A549 (cell line): Measurements from ENCODE around the gene C3orf22. TPM values are rescaled to one million over a fixed set of nuclear protein-coding genes. Genes with fewer than 3 reads are reported as not detected.

Experiments used
- ATAC-seq, 2 experiments: fragments of 200-7000 bp in 1 of 2; fragments of >200 bp in 1 of 2; cut with Nextera tagmentation in 1 of 2; cut with Tn5 transposase in 1 of 2; 3 replicates each; pipeline versions ENCODE4 v1.8.0 to v1.9.1; 2018 to 2020; ENCODE audit warnings: mild to moderate bottlenecking in 1 of 2, moderate library complexity in 1 of 2
- CTCF ChIA-PET: fragments of 300-600 bp; sonication (Branson Sonifier 250); formaldehyde crosslinking; extraction: SDS; loops from one replicate; lab custom pipeline; 2021; ENCODE audit warnings: antibody characterized with exemption, inconsistent platforms; lab: Yijun Ruan, JAX
- POLR2A ChIA-PET: fragments of 350-600 bp; formaldehyde crosslinking; extraction: SDS; loops from one replicate; lab custom pipeline; 2021; ENCODE audit warnings: antibody characterized with exemption, inconsistent platforms; lab: Yijun Ruan, JAX
- DNase-seq, 2 experiments: peaks; one replicate each; pipeline versions ENCODE4 v3.0.0 to v3.0.0-alpha.2; 2011 to 2016; ENCODE audit warnings: low read depth in 1 of 2, low spot score in 1 of 2
- FAIRE-seq: peaks from 2 replicates; lab custom pipeline; 2011; peaks lifted over from hg19 to GRCh38; lab: Jason Lieb, UNC
- H3K27ac ChIP-seq, 2 experiments: fragments of >200 bp; sonication (Bioruptor Twin); formaldehyde crosslinking; 3 replicates each; pipeline ENCODE4 v1.5.1; 2016 to 2017
- H3K4me1 ChIP-seq: fragments of >200 bp; sonication (Bioruptor Twin); formaldehyde crosslinking; 3 replicates; pipeline ENCODE4 v1.6.1; 2016
- H3K4me2 ChIP-seq: fragments of >200 bp; sonication (Bioruptor Twin); formaldehyde crosslinking; 3 replicates; pipeline ENCODE4 v1.6.1; 2016
- H3K4me3 ChIP-seq: fragments of >200 bp; sonication (Bioruptor Twin); formaldehyde crosslinking; 3 replicates; pipeline ENCODE4 v1.5.1; 2016
- H3K9me3 ChIP-seq: fragments of >200 bp; sonication (Bioruptor Twin); formaldehyde crosslinking; 3 replicates; pipeline ENCODE4 v1.6.1; 2016
- BHLHE40 ChIP-seq: IDR thresholded peaks from 2 replicates; pipeline ENCODE4 v1.6.1; 2012; ENCODE audit warnings: low read depth, low read length, inconsistent platforms
- CBX2 ChIP-seq: fragments of 200-600 bp; sonication (generic); IDR thresholded peaks from 2 replicates; pipeline ENCODE4 v1.6.1; 2016; ENCODE audit warnings: low read depth, mild to moderate bottlenecking, borderline replicate concordance
- CBX8 ChIP-seq: fragments of 200-600 bp; sonication (generic); IDR thresholded peaks from 2 replicates; pipeline ENCODE4 v1.6.1; 2016
- CHD2 ChIP-seq: fragments of 150-350 bp; IDR thresholded peaks from 2 replicates; pipeline ENCODE4 v1.6.1; 2014; ENCODE audit warnings: low read length; ENCODE audit not compliant: partially characterized antibody
- CHD4 ChIP-seq: fragments of 200-600 bp; sonication (generic); IDR thresholded peaks from 2 replicates; pipeline ENCODE4 v1.6.1; 2016; ENCODE audit warnings: antibody characterized with exemption, mild to moderate bottlenecking, borderline replicate concordance
- FOSL2 ChIP-seq, 2 experiments: fragments of 450-650 bp in 1 of 2; fragments of >200 bp in 1 of 2; sonication (Bioruptor Twin) in 1 of 2; formaldehyde crosslinking; IDR thresholded peaks; 2 replicates each; pipeline versions ENCODE4 v1.5.0 to v1.6.1; 2016 to 2020; ENCODE audit warnings: mild to moderate bottlenecking in 1 of 2, moderate library complexity in 1 of 2
- GATA3 ChIP-seq: IDR thresholded peaks from 2 replicates; pipeline ENCODE4 v1.6.1; 2012; ENCODE audit warnings: borderline replicate concordance
- HDAC2 ChIP-seq: fragments of 200-600 bp; sonication (generic); IDR thresholded peaks from 2 replicates; pipeline ENCODE4 v1.6.1; 2016
- HOXB13 ChIP-seq: fragments of 250-450 bp; sonication (Bioruptor Pico); IDR thresholded peaks from 2 replicates; pipeline ENCODE4 v1.5.0; 2020; ENCODE audit warnings: low read depth, mild to moderate bottlenecking, moderate library complexity
- HOXB5 ChIP-seq: fragments of 250-450 bp; sonication (Bioruptor Pico); IDR thresholded peaks from 2 replicates; pipeline ENCODE4 v1.5.0; 2020; ENCODE audit warnings: mild to moderate bottlenecking, moderate library complexity
- KDM5A ChIP-seq: fragments of 200-600 bp; sonication (generic); IDR thresholded peaks from 2 replicates; pipeline ENCODE4 v1.6.1; 2016; ENCODE audit warnings: antibody characterized with exemption, mild to moderate bottlenecking
- MAZ ChIP-seq: fragments of 150-350 bp; IDR thresholded peaks from 2 replicates; pipeline ENCODE4 v1.6.1; 2014; ENCODE audit warnings: antibody characterized with exemption, low read depth, low read length, borderline replicate concordance
- MYC ChIP-seq: IDR thresholded peaks from 2 replicates; pipeline ENCODE4 v1.6.1; 2012; ENCODE audit warnings: mild to moderate bottlenecking, inconsistent platforms, low read length, improper control_type of control experiment, borderline replicate concordance
- NPAS2 ChIP-seq: fragments of 250-450 bp; sonication (Bioruptor Pico); IDR thresholded peaks from 2 replicates; pipeline ENCODE4 v1.8.0; 2022; ENCODE audit warnings: mild to moderate bottlenecking, moderate library complexity, borderline replicate concordance
- PHF8 ChIP-seq: fragments of 200-600 bp; sonication (generic); IDR thresholded peaks from 2 replicates; pipeline ENCODE4 v1.6.1; 2016; ENCODE audit warnings: low read depth, mild to moderate bottlenecking, antibody characterized with exemption, moderate library complexity, borderline replicate concordance
- RARB ChIP-seq: fragments of 250-450 bp; sonication (Bioruptor Pico); IDR thresholded peaks from 2 replicates; pipeline ENCODE4 v1.8.0; 2021; ENCODE audit warnings: mild to moderate bottlenecking, moderate library complexity
- RCOR1 ChIP-seq: fragments of 150-350 bp; IDR thresholded peaks from 2 replicates; pipeline ENCODE4 v1.6.1; 2014; ENCODE audit warnings: antibody characterized with exemption, low read length, low read depth
- SREBF2 ChIP-seq: fragments of 450-650 bp; IDR thresholded peaks from 2 replicates; pipeline ENCODE4 v1.6.1; 2014; ENCODE audit warnings: mild to moderate bottlenecking, moderate library complexity
- TFCP2L1 ChIP-seq: fragments of 250-450 bp; sonication (Bioruptor Pico); IDR thresholded peaks from 2 replicates; pipeline ENCODE4 v1.5.0; 2021; ENCODE audit warnings: mild to moderate bottlenecking
- ZC3H11A ChIP-seq: fragments of 450-650 bp; IDR thresholded peaks from 2 replicates; pipeline ENCODE4 v1.6.1; 2014; ENCODE audit warnings: antibody characterized with exemption, mild to moderate bottlenecking
- ZFP36 ChIP-seq: fragments of 450-650 bp; IDR thresholded peaks from 2 replicates; pipeline ENCODE4 v1.6.1; 2014; ENCODE audit warnings: borderline replicate concordance; ENCODE audit not compliant: partially characterized antibody
- ZSCAN20 ChIP-seq: fragments of 250-450 bp; sonication (Bioruptor Pico); IDR thresholded peaks from 2 replicates; pipeline ENCODE4 v1.8.0; 2022; ENCODE audit warnings: mild to moderate bottlenecking, moderate library complexity
- WGBS: methylation state at CpG from one replicate; pipeline ENCODE4 v1.1.6; 2017; ENCODE audit errors: missing lambda C conversion rate; 5-methylcytosine and 5-hydroxymethylcytosine counted together
- polyA plus RNA-seq, 4 experiments: library from polyadenylated mRNA; depleted of rRNA in 3 of 4; stranded (reverse); fragments of >200 nt; fragmentation: RNase III in 1 of 4; extraction: RNeasy Plus Mini Kit Qiagen cat#74134 plus additional on column Dnase treatment in 1 of 4; gene quantifications; 2 replicates in 3 of 4; 3 replicates in 1 of 4; pipeline ENCODE4 v1.2.3, GENCODE V29; 2011 to 2017
- TF ChIP-seq, protein P1 (sequence below): fragments of 450-650 bp; IDR thresholded peaks from 2 replicates; pipeline ENCODE4 v1.6.1; 2014; ENCODE audit warnings: antibody characterized with exemption
- TF ChIP-seq, protein P2 (sequence below): fragments of >200 bp; sonication (Bioruptor Twin); formaldehyde crosslinking; IDR thresholded peaks from 3 replicates; pipeline ENCODE4 v1.5.1; 2016
- TF ChIP-seq, protein P3 (sequence below): fragments of >200 bp; sonication (Bioruptor Twin); formaldehyde crosslinking; IDR thresholded peaks from 2 replicates; pipeline ENCODE4 v1.6.1; 2016
- TF ChIP-seq, protein P4 (sequence below): fragments of 250-450 bp; sonication (Bioruptor Pico); IDR thresholded peaks from 2 replicates; pipeline ENCODE4 v1.5.0; 2021; ENCODE audit warnings: mild to moderate bottlenecking, moderate library complexity, borderline replicate concordance
- TF ChIP-seq, protein P5 (sequence below): fragments of 200-600 bp; sonication (generic); IDR thresholded peaks from 2 replicates; pipeline ENCODE4 v1.6.1; 2016; ENCODE audit warnings: antibody characterized with exemption, mild to moderate bottlenecking, moderate library complexity
- TF ChIP-seq, protein P6 (sequence below): fragments of 250-450 bp; sonication (Bioruptor Pico); IDR thresholded peaks from 2 replicates; pipeline ENCODE4 v1.5.0; 2020; ENCODE audit warnings: low read depth, mild to moderate bottlenecking, moderate library complexity

Gene C3orf22
- polyA plus RNA-seq, 2 of the 4 experiments (the other 2 are of a cell fraction): not detected

DNA sequence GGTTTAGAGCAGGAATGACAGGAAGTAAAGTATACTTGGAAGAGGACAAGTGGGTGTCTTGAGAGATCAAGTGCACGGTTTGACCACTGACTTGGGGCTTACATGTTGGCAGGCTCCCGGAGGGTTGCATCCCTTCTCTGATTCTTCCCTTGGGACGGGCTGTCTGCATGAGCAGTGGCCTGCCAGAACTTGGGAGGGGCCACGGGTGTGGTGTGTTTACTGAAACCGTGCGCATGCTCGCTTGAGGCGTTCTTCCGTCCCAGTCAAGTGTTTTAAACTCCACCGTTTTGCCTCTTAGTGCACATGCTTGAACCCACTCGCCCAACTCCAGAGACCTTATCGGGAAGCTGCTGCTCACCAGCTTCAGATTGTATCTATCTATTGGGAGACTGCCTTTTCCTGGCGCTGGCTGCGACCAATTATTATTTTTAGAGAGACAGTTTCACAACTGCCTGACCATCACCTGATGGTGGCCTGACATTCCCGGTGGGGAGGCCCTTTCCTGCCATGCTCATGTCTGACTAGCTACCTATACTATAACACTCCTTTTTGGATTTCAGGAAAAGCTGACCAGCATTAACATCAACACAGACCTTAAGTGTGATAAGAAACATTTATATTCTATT lies 14.9 kb upstream of the C3orf22 start:
- peak overlapping the region; percentile 77 for H3K4me2 ChIP-seq
- H3K27ac ChIP-seq: peak overlapping the region; percentile 38 to 65; a peak in 3 of 6 replicates
- peak overlapping the region; percentile 37; the same call in 2 of the 3 replicates for H3K4me3 ChIP-seq
- FAIRE-seq: no peak
- peaks cover 9% of the 10 kb centered on the region; the same call in 2 of the 3 replicates for H3K4me1 ChIP-seq
- CTCF ChIA-PET: interaction anchor here (0.7 kb wide), 1 partner anchor 974 kb away, joined by 3 read pairs; no protein-coding TSS in a partner anchor
- ATAC-seq: peak; percentile 82 to 91
- TF ChIP-seq BHLHE40 (no peak), GATA3 (no peak), ZFP36 (no peak), HDAC2 (no peak), MYC (no peak), RCOR1 (no peak), FOSL2 (IDR thresholded peaks at IDR 0.05) (no peak), FOSL2 (CRISPR knock-in tag; IDR thresholded peaks at IDR 0.05) (no peak), KDM5A (no peak), PHF8 (no peak), NPAS2 (no peak), CHD4 (no peak), HOXB13 (CRISPR knock-in tag) (no peak), ZSCAN20 (CRISPR knock-in tag) (no peak), CHD2 (no peak), ZC3H11A (no peak), MAZ (no peak)
- TF ChIP-seq, protein P1, sequence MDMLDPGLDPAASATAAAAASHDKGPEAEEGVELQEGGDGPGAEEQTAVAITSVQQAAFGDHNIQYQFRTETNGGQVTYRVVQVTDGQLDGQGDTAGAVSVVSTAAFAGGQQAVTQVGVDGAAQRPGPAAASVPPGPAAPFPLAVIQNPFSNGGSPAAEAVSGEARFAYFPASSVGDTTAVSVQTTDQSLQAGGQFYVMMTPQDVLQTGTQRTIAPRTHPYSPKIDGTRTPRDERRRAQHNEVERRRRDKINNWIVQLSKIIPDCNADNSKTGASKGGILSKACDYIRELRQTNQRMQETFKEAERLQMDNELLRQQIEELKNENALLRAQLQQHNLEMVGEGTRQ: no peak
- TF ChIP-seq, protein P2, sequence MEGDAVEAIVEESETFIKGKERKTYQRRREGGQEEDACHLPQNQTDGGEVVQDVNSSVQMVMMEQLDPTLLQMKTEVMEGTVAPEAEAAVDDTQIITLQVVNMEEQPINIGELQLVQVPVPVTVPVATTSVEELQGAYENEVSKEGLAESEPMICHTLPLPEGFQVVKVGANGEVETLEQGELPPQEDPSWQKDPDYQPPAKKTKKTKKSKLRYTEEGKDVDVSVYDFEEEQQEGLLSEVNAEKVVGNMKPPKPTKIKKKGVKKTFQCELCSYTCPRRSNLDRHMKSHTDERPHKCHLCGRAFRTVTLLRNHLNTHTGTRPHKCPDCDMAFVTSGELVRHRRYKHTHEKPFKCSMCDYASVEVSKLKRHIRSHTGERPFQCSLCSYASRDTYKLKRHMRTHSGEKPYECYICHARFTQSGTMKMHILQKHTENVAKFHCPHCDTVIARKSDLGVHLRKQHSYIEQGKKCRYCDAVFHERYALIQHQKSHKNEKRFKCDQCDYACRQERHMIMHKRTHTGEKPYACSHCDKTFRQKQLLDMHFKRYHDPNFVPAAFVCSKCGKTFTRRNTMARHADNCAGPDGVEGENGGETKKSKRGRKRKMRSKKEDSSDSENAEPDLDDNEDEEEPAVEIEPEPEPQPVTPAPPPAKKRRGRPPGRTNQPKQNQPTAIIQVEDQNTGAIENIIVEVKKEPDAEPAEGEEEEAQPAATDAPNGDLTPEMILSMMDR: no peak
- TF ChIP-seq, protein P3, sequence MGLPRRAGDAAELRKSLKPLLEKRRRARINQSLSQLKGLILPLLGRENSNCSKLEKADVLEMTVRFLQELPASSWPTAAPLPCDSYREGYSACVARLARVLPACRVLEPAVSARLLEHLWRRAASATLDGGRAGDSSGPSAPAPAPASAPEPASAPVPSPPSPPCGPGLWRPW: no peak
- TF ChIP-seq, protein P4, sequence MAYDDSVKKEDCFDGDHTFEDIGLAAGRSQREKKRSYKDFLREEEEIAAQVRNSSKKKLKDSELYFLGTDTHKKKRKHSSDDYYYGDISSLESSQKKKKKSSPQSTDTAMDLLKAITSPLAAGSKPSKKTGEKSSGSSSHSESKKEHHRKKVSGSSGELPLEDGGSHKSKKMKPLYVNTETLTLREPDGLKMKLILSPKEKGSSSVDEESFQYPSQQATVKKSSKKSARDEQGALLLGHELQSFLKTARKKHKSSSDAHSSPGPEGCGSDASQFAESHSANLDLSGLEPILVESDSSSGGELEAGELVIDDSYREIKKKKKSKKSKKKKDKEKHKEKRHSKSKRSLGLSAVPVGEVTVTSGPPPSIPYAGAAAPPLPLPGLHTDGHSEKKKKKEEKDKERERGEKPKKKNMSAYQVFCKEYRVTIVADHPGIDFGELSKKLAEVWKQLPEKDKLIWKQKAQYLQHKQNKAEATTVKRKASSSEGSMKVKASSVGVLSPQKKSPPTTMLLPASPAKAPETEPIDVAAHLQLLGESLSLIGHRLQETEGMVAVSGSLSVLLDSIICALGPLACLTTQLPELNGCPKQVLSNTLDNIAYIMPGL (CRISPR knock-in tag): no peak
- TF ChIP-seq, all 56 proteins: peak for 0
- POLR2A ChIA-PET: no interaction called here
- H3K9me3 ChIP-seq: no peaks in the 10 kb centered on the region
- peak; percentile 17 to 47 for DNase-seq
- WGBS: 4% methylated on average over 14 of the region's 15 CpGs

DNA sequence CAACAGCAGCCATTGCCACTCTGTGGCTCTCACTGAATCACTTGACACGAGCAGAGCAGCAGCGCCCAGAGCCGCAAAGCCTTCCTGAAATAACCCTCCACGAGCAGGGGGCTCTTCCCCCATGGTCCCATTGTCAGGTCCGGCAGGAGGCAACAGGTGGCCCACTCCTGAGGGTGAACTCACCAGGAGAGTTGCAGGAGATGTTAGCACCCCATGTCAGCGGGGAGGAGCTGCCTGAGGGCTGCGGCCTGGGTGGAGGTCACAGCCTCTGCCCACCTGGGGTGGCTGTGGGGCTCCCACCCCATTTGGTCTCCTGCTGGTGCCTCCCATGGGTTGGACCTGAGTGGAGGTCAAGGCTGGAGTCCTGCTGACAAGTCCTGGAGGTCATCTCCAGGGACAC lies 12.3 kb upstream of the C3orf22 start:
- no peak overlapping the region for H3K4me2 ChIP-seq
- ChIA-PET CTCF (interaction anchor here (1.0 kb wide), 1 partner anchor 49 kb away, joined by 3 read pairs; no protein-coding TSS in a partner anchor), POLR2A (no interaction called here)
- no peak overlapping the region for H3K4me3 ChIP-seq
- H3K4me1 ChIP-seq: peaks cover 9% of the 10 kb centered on the region; the same call in 2 of the 3 replicates
- no peaks in the 10 kb centered on the region for H3K9me3 ChIP-seq
- DNase-seq (no peak), ATAC-seq (no peak), FAIRE-seq (no peak)
- WGBS: no CpG with 5 or more reads among the region's 7 CpGs
- no peak overlapping the region for H3K27ac ChIP-seq
- TF ChIP-seq CBX2: no peak
- TF ChIP-seq SREBF2: no peak
- TF ChIP-seq MYC: no peak
- TF ChIP-seq CBX8: no peak
- no peak for TF ChIP-seq HOXB5 (CRISPR knock-in tag)
- TF ChIP-seq BHLHE40: no peak
- TF ChIP-seq RARB (CRISPR knock-in tag): no peak
- no peak for TF ChIP-seq TFCP2L1
- TF ChIP-seq, protein P5, sequence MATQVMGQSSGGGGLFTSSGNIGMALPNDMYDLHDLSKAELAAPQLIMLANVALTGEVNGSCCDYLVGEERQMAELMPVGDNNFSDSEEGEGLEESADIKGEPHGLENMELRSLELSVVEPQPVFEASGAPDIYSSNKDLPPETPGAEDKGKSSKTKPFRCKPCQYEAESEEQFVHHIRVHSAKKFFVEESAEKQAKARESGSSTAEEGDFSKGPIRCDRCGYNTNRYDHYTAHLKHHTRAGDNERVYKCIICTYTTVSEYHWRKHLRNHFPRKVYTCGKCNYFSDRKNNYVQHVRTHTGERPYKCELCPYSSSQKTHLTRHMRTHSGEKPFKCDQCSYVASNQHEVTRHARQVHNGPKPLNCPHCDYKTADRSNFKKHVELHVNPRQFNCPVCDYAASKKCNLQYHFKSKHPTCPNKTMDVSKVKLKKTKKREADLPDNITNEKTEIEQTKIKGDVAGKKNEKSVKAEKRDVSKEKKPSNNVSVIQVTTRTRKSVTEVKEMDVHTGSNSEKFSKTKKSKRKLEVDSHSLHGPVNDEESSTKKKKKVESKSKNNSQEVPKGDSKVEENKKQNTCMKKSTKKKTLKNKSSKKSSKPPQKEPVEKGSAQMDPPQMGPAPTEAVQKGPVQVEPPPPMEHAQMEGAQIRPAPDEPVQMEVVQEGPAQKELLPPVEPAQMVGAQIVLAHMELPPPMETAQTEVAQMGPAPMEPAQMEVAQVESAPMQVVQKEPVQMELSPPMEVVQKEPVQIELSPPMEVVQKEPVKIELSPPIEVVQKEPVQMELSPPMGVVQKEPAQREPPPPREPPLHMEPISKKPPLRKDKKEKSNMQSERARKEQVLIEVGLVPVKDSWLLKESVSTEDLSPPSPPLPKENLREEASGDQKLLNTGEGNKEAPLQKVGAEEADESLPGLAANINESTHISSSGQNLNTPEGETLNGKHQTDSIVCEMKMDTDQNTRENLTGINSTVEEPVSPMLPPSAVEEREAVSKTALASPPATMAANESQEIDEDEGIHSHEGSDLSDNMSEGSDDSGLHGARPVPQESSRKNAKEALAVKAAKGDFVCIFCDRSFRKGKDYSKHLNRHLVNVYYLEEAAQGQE: no peak
- TF ChIP-seq, protein P6, sequence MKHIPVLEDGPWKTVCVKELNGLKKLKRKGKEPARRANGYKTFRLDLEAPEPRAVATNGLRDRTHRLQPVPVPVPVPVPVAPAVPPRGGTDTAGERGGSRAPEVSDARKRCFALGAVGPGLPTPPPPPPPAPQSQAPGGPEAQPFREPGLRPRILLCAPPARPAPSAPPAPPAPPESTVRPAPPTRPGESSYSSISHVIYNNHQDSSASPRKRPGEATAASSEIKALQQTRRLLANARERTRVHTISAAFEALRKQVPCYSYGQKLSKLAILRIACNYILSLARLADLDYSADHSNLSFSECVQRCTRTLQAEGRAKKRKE: no peak
